GM23248 (cell line): ENCODE data around the gene CACNB4.

ENCODE experiments used
- EZH2 ChIP-seq: fragments of 200-600 bp; sonication (generic); IDR thresholded peaks from 2 replicates; pipeline ENCODE4 v1.6.1; 2018; ENCODE audit warnings: antibody characterized with exemption, mild to moderate bottlenecking; ENCODE audit not compliant: insufficient read depth, poor library complexity, severe bottlenecking
- EZH2phosphoT487 ChIP-seq: fragments of 200-600 bp; sonication (generic); IDR thresholded peaks from 2 replicates; pipeline ENCODE4 v1.6.1; 2018; ENCODE audit warnings: antibody characterized with exemption, moderate library complexity, mild to moderate bottlenecking, low read depth; ENCODE audit not compliant: insufficient read depth

DNA sequence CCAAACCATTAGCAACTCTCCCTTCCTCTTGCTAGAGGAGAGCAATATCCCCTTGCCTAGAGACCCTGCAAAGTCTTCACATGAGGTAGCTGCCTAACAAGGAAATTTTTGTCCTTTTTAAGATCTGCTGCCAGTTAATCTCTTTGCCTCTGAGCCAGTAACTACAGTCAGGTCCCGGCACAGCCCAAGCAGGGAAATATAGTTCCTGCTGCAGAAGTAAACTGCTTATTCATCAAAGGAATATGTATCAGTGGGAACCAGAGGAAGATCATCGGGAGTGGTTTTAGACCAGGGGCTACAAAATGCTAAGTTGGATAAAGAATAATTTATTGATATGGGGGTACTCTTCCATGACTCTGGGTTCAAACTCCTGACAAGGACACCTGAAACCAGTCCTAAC is 30.6 kb downstream of the CACNB4 start:
- TF ChIP-seq EZH2phosphoT487, result no peak
- no peak for TF ChIP-seq EZH2
